DND-41 (cell line): ENCODE results near the gene GSDME.

Source experiments
- ATAC-seq: fragments of 200-7000 bp; cut with Tn5 transposase; 3 replicates; pipeline ENCODE4 v1.9.1; 2021; ENCODE audit warnings: low read depth; ENCODE audit not compliant: insufficient read depth
- DNase-seq: peaks from one replicate; pipeline ENCODE4 v3.0.0-alpha.2; 2020
- H2AFZ ChIP-seq: 2 replicates; pipeline ENCODE4 v1.6.0; 2012; ENCODE audit warnings: low read depth, low read length
- H3K27ac ChIP-seq: 2 replicates; pipeline ENCODE4 v1.5.1; 2012; ENCODE audit warnings: low read length, inconsistent platforms
- H3K27me3 ChIP-seq: fragments of 200-600 bp; sonication (generic); 2 replicates; pipeline ENCODE4 v1.6.0; 2012; ENCODE audit warnings: low read length, mild to moderate bottlenecking, inconsistent platforms; ENCODE audit not compliant: insufficient read depth, poor library complexity
- H3K36me3 ChIP-seq: 2 replicates; pipeline ENCODE4 v1.5.1; 2012; ENCODE audit warnings: low read length, inconsistent platforms; ENCODE audit not compliant: insufficient read depth
- H3K4me1 ChIP-seq: 2 replicates; pipeline ENCODE4 v1.5.1; 2012; ENCODE audit warnings: mild to moderate bottlenecking, low read length; ENCODE audit not compliant: insufficient read depth
- H3K4me2 ChIP-seq: 2 replicates; pipeline ENCODE4 v1.6.0; 2012; ENCODE audit warnings: mild to moderate bottlenecking, moderate library complexity, low read length, inconsistent platforms; ENCODE audit not compliant: insufficient read depth
- H3K4me3 ChIP-seq, 2 experiments: fragments of 200-600 bp in 1 of 2; shearing (Covaris generic) in 1 of 2; 2 replicates each; pipeline ENCODE4 v1.5.1; 2012 to 2016; ENCODE audit warnings: inconsistent platforms in 2 of 2, low read length in 2 of 2, mild to moderate bottlenecking in 2 of 2, low read depth in 1 of 2, moderate library complexity in 1 of 2
- H3K79me2 ChIP-seq: 2 replicates; pipeline ENCODE4 v1.6.0; 2012; ENCODE audit warnings: low read length, inconsistent platforms; ENCODE audit not compliant: insufficient read depth
- H3K9ac ChIP-seq: 2 replicates; pipeline ENCODE4 v1.6.0; 2012; ENCODE audit warnings: low read depth, mild to moderate bottlenecking, inconsistent platforms, low read length, moderate library complexity
- H3K9me3 ChIP-seq: 2 replicates; pipeline ENCODE4 v1.5.1; 2012; ENCODE audit warnings: low read length, moderate library complexity, mild to moderate bottlenecking, inconsistent platforms; ENCODE audit not compliant: insufficient read depth, severe bottlenecking
- H4K20me1 ChIP-seq: 2 replicates; pipeline ENCODE4 v1.6.0; 2012; ENCODE audit warnings: low read length; ENCODE audit not compliant: insufficient read depth
- EZH2 ChIP-seq: IDR thresholded peaks from 3 replicates; pipeline ENCODE4 v1.6.1; 2012; ENCODE audit warnings: borderline replicate concordance, low read depth, mild to moderate bottlenecking, moderate library complexity, low read length, inconsistent platforms; ENCODE audit not compliant: severe bottlenecking
- TF ChIP-seq, protein P1 (sequence below): IDR thresholded peaks from 2 replicates; pipeline ENCODE4 v1.5.1; 2012; ENCODE audit warnings: borderline replicate concordance, low read length, moderate library complexity, mild to moderate bottlenecking; ENCODE audit not compliant: poor library complexity, severe bottlenecking; ENCODE audit errors: extremely low read depth

GSDME gene

DNA sequence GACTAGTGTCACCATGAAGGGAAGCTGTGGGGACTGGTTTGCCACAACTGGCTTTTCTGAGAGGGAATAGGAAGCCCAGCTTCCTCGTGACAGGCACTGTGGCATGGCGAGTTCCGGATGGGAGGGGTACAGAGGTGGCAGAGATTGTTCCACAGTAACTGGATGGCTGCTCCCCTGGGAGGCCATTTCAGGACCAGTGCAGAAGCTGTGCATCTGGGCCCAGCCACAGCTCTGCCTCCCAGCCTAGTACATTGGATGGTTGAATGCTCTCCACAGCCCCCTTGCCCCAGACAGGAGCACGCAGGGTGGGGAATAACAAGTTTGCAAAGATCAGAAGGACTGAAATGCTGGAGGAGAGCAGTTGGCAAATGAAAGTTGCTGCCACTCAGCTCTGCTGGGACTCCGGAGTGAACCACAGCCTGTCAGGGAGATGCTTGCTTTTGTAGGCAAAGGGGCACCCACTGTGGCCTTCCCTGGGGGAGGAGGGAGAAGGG, 51.8 kb downstream of the GSDME start:
- no peak for ATAC-seq
- H4K20me1 ChIP-seq, result no peaks in the 10 kb centered on the region
- no peak overlapping the region for H3K4me2 ChIP-seq

DNA sequence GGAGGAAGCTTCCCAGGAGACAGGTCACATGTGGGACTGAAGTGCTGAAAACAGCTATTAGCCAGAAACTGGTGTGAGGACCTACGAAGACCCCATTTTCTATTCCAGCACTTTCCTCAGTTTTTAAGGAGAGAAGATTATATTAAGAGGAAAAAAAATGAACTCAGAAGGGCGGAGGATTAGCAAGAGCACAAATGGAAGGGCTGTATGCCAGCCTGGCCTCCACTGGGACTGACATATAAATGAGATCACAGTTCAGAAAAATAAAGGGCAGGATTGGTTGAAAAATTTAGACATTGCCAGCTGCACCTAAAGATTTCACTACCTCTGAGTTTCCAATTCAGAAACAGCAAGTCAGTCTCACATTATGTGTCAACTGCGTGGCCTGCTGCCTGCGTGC, 53.0 kb downstream of the GSDME start:
- H3K27ac ChIP-seq, result no peak overlapping the region
- no peaks in the 10 kb centered on the region for H3K79me2 ChIP-seq
- no peak overlapping the region for H3K4me2 ChIP-seq
- H3K27me3 ChIP-seq, result no peaks in the 10 kb centered on the region
- no peak overlapping the region for H2AFZ ChIP-seq
- H3K9ac ChIP-seq, result no peak overlapping the region
- no peaks in the 10 kb centered on the region; the same call in 1 of the 2 replicates for H3K36me3 ChIP-seq
- H3K4me3 ChIP-seq, result no peak overlapping the region
- H3K4me1 ChIP-seq, result no peaks in the 10 kb centered on the region
- H4K20me1 ChIP-seq, result no peaks in the 10 kb centered on the region
- H3K9me3 ChIP-seq, result no peaks in the 10 kb centered on the region
- TF ChIP-seq, protein P1, sequence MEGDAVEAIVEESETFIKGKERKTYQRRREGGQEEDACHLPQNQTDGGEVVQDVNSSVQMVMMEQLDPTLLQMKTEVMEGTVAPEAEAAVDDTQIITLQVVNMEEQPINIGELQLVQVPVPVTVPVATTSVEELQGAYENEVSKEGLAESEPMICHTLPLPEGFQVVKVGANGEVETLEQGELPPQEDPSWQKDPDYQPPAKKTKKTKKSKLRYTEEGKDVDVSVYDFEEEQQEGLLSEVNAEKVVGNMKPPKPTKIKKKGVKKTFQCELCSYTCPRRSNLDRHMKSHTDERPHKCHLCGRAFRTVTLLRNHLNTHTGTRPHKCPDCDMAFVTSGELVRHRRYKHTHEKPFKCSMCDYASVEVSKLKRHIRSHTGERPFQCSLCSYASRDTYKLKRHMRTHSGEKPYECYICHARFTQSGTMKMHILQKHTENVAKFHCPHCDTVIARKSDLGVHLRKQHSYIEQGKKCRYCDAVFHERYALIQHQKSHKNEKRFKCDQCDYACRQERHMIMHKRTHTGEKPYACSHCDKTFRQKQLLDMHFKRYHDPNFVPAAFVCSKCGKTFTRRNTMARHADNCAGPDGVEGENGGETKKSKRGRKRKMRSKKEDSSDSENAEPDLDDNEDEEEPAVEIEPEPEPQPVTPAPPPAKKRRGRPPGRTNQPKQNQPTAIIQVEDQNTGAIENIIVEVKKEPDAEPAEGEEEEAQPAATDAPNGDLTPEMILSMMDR, result no peak
- TF ChIP-seq EZH2, result no peak
- DNase-seq (no peak), ATAC-seq (no peak)

More for the DNA sequence above, 51.8 kb downstream of the GSDME start:
- Histone ChIP-seq H3K4me1 (no peaks in the 10 kb centered on the region), H3K79me2 (no peaks in the 10 kb centered on the region), H3K4me3 (no peak overlapping the region), H3K9ac (no peak overlapping the region), H3K9me3 (no peaks in the 10 kb centered on the region), H2AFZ (no peak overlapping the region), H3K27ac (no peak overlapping the region), H3K27me3 (no peaks in the 10 kb centered on the region), H3K36me3 (no peaks in the 10 kb centered on the region; the same call in 1 of the 2 replicates)
- no peak for TF ChIP-seq EZH2
- TF ChIP-seq, protein P1, result no peak
- DNase-seq, result no peak

DNA sequence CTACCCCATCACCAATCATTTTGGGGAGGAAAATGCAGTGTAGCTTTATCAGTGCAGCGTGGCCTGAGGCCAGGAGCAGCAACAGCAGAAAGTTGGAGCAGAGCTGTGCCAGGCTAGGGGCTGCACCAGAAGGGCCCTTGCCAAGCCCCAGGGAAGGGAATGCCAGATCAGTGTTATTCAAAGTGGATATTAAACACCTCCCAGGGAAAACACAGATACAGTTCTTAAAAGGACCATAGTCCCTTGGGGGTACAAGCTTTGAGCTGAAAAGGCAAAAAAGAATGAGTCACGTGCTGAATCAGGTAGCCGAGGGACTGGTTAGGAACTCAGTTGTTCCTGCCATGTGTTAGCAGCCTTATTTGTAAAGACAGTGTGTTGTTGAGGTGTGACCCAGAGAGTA, 54.0 kb downstream of the GSDME start:
- no peaks in the 10 kb centered on the region; the same call in 1 of the 2 replicates for H3K36me3 ChIP-seq

More for the DNA sequence above, 54.0 kb downstream of the GSDME start:
- Histone ChIP-seq H3K4me1 (no peaks in the 10 kb centered on the region), H3K79me2 (no peaks in the 10 kb centered on the region), H3K27me3 (no peaks in the 10 kb centered on the region), H2AFZ (no peak overlapping the region), H3K4me3 (no peak overlapping the region), H4K20me1 (no peaks in the 10 kb centered on the region), H3K9ac (no peak overlapping the region), H3K4me2 (no peak overlapping the region), H3K9me3 (no peaks in the 10 kb centered on the region), H3K27ac (no peak overlapping the region)
- TF ChIP-seq, protein P1, result no peak
- TF ChIP-seq EZH2, result no peak
- no peak for DNase-seq
- no peak for ATAC-seq
